Body of pancreas (tissue), 4 donors: Measurements from ENCODE around the gene CDKAL1.

Experiments
- CTCF ChIP-seq, 7 experiments: fragments of 450-650 bp in 4 of 7; fragments of 200-600 bp in 3 of 7; sonication (generic) in 3 of 7; IDR thresholded peaks; one replicate each; pipeline ENCODE4 v1.5.1; 2016 to 2019; ENCODE audit warnings: antibody characterized with exemption in 7 of 7
- POLR2A ChIP-seq, 3 donors: fragments of 450-650 bp; IDR thresholded peaks; one replicate each; pipeline ENCODE4 v1.6.1; 2016; ENCODE audit warnings: antibody characterized with exemption in 3 of 3, mild to moderate bottlenecking in 2 of 3

GRCh38 chr6:20630617-20631548 lies 96.6 kb downstream of the CDKAL1 start:
- TF ChIP-seq CTCF (IDR thresholded peaks at IDR 0.05) (no peak), POLR2A (IDR thresholded peaks at IDR 0.05) (no peak)
